HepG2 (cell line): ENCODE data around the gene ZNF416. TPM values are rescaled to one million over a fixed set of nuclear protein-coding genes. Genes with fewer than 3 reads are reported as not detected.

Experiments used
- AGO2 ChIP-seq: fragments of 200-400 bp; formaldehyde crosslinking; optimal IDR thresholded peaks from 2 replicates; pipeline ENCODE3; 2017; ENCODE audit warnings: mild to moderate bottlenecking, low read depth, low read length, moderate library complexity
- CCDC6 ChIP-seq: sonication (generic); formaldehyde crosslinking; IDR thresholded peaks from 2 replicates; pipeline ENCODE4 v1.8.1; 2022; ENCODE audit warnings: mild to moderate bottlenecking, missing genetic modification reagents, moderate library complexity
- E2F2 ChIP-seq: sonication (generic); formaldehyde crosslinking; IDR thresholded peaks from 2 replicates; pipeline ENCODE4 v1.4.0; 2020; ENCODE audit warnings: missing genetic modification reagents, borderline replicate concordance
- HCFC1 ChIP-seq: fragments of 150-350 bp; IDR thresholded peaks from 2 replicates; pipeline ENCODE4 v1.6.1; 2014; ENCODE audit warnings: low read depth, low read length
- KAT7 ChIP-seq: IDR thresholded peaks from 2 replicates; pipeline ENCODE4 v1.6.1; 2018; ENCODE audit warnings: borderline replicate concordance, missing compliant biosample characterization
- KLF6 ChIP-seq: IDR thresholded peaks from 2 replicates; pipeline ENCODE4 v1.8.0; 2016; ENCODE audit warnings: missing biosample characterization, missing genetic modification reagents
- NFKBIZ ChIP-seq: IDR thresholded peaks from 2 replicates; pipeline ENCODE4 v1.6.1; 2018; ENCODE audit warnings: missing genetic modification reagents, missing compliant biosample characterization
- RBAK ChIP-seq: sonication (generic); formaldehyde crosslinking; IDR thresholded peaks from 2 replicates; pipeline ENCODE4 v1.5.1; 2020; ENCODE audit warnings: mild to moderate bottlenecking, missing genetic modification reagents
- STAT6 ChIP-seq: sonication (generic); formaldehyde crosslinking; IDR thresholded peaks from 2 replicates; pipeline ENCODE4 v1.4.0; 2020; ENCODE audit warnings: missing genetic modification reagents, mild to moderate bottlenecking, borderline replicate concordance
- THRA ChIP-seq: sonication (generic); formaldehyde crosslinking; IDR thresholded peaks from 2 replicates; pipeline ENCODE4 v1.4.0; 2020; ENCODE audit warnings: missing genetic modification reagents, borderline replicate concordance
- TRAFD1 ChIP-seq: sonication (generic); formaldehyde crosslinking; IDR thresholded peaks from 2 replicates; pipeline ENCODE4 v1.5.1; 2020; ENCODE audit warnings: missing genetic modification reagents, mild to moderate bottlenecking, borderline replicate concordance
- ZFY ChIP-seq: sonication (generic); formaldehyde crosslinking; IDR thresholded peaks from 2 replicates; pipeline ENCODE4 v1.4.0; 2020; ENCODE audit warnings: missing genetic modification reagents
- ZMYM2 ChIP-seq: sonication (generic); formaldehyde crosslinking; IDR thresholded peaks from 2 replicates; pipeline ENCODE4 v1.8.0; 2022; ENCODE audit warnings: mild to moderate bottlenecking, missing genetic modification reagents
- ZNF256 ChIP-seq: sonication (generic); formaldehyde crosslinking; conservative IDR thresholded peaks from 2 replicates; pipeline ENCODE4 v1.4.0; 2020; ENCODE audit warnings: missing genetic modification reagents
- ZNF451 ChIP-seq: sonication (generic); formaldehyde crosslinking; IDR thresholded peaks from 2 replicates; pipeline ENCODE4 v1.5.0; 2020; ENCODE audit warnings: mild to moderate bottlenecking, missing genetic modification reagents
- ZNF496 ChIP-seq: sonication (generic); formaldehyde crosslinking; IDR thresholded peaks from 2 replicates; pipeline ENCODE4 v1.8.1; 2023; ENCODE audit warnings: mild to moderate bottlenecking, moderate library complexity, missing genetic modification reagents; ENCODE audit not compliant: insufficient replicate concordance
- ZNF512 ChIP-seq: sonication (generic); formaldehyde crosslinking; IDR thresholded peaks from 2 replicates; pipeline ENCODE4 v1.4.0; 2020; ENCODE audit warnings: mild to moderate bottlenecking, missing genetic modification reagents
- ZNF619 ChIP-seq: sonication (generic); formaldehyde crosslinking; IDR thresholded peaks from 2 replicates; pipeline ENCODE4 v1.4.0; 2020; ENCODE audit warnings: mild to moderate bottlenecking, missing genetic modification reagents
- ZNF674 ChIP-seq: sonication (generic); formaldehyde crosslinking; IDR thresholded peaks from 2 replicates; pipeline ENCODE4 v1.5.0; 2020; ENCODE audit warnings: low read depth, mild to moderate bottlenecking, missing genetic modification reagents
- ZNF772 ChIP-seq: sonication (generic); formaldehyde crosslinking; IDR thresholded peaks from 2 replicates; pipeline ENCODE4 v1.5.0; 2020; ENCODE audit warnings: mild to moderate bottlenecking, missing genetic modification reagents
- ZNF788 ChIP-seq: sonication (generic); formaldehyde crosslinking; IDR thresholded peaks from 2 replicates; pipeline ENCODE4 v1.5.0; 2020; ENCODE audit warnings: mild to moderate bottlenecking, missing genetic modification reagents, borderline replicate concordance
- polyA plus RNA-seq, 8 experiments: library from polyadenylated mRNA; depleted of rRNA in 3 of 8; stranded (reverse) in 7 of 8; unstranded in 1 of 8; fragments of >200 nt; fragmentation: Illumina TruSeq in 4 of 8; extraction: Trizol in 4 of 8; gene quantifications; 2 replicates each; pipeline versions ENCODE4 v1.2.1 to v1.2.3, GENCODE V29; 2011 to 2016; ENCODE audit warnings: low read depth in 4 of 8, missing spikeins in 1 of 8, mixed read lengths in 1 of 8; ENCODE audit not compliant: insufficient read depth in 1 of 8
- total RNA-seq, 5 experiments: library from RNA; depleted of rRNA; stranded (reverse); fragments of >200 nt; fragmentation: Illumina TruSeq; extraction: Trizol; gene quantifications; 2 replicates each; pipeline ENCODE4 v1.2.3, GENCODE V29; 2016; ENCODE audit warnings: low read depth in 1 of 5

ZNF416 gene
- total and polyA plus RNA-seq, 2 of the 13 experiments (the other 11 are each of a cell fraction or from before 2014, with no cell fraction given) = 1.5 to 5.3 TPM

- TF ChIP-seq RBAK (CRISPR knock-in tag) (no peak), ZNF451 (CRISPR knock-in tag) (no peak), ZMYM2 (CRISPR knock-in tag) (no peak), AGO2 (no peak), TRAFD1 (no peak), CCDC6 (no peak), ZNF512 (CRISPR knock-in tag) (no peak), E2F2 (CRISPR knock-in tag) (no peak), ZFY (peak; percentile 62; the same call in 1 of the 2 replicates), ZNF496 (CRISPR knock-in tag) (no peak), ZNF619 (CRISPR knock-in tag) (no peak), THRA (no peak), NFKBIZ (CRISPR knock-in tag) (no peak), STAT6 (CRISPR knock-in tag) (no peak), KAT7 (CRISPR knock-in tag) (no peak), ZNF772 (CRISPR knock-in tag) (no peak), ZNF674 (CRISPR knock-in tag) (no peak), HCFC1 (0 out of 2 replicates have a peak, but pooled peaks have one; percentile 40), ZNF256 (CRISPR knock-in tag) (no peak), KLF6 (no peak), ZNF788 (CRISPR knock-in tag) (no peak)
Observed at GRCh38 chr19:57583521-57584416, 5.1 kb upstream of the ZNF416 start, which contains the start of gene ZIK1 (continued).
